HCT116 (cell line): Measurements from ENCODE around the gene TRPM5.

Experiments
- ELF1 ChIP-seq: IDR thresholded peaks from 2 replicates; pipeline ENCODE4 v1.6.1; 2012; ENCODE audit warnings: low read depth, borderline replicate concordance
- EZH2 ChIP-seq: fragments of 200-600 bp; sonication (generic); IDR thresholded peaks from 2 replicates; pipeline ENCODE4 v1.6.1; 2017; ENCODE audit warnings: antibody characterized with exemption, mixed run types
- MAX ChIP-seq: IDR thresholded peaks from 2 replicates; pipeline ENCODE4 v1.6.1; 2012
- POLR2A ChIP-seq: IDR thresholded peaks from 2 replicates; pipeline ENCODE4 v1.7.0; 2011; ENCODE audit warnings: borderline replicate concordance; ENCODE audit not compliant: insufficient read depth, insufficient read length; ENCODE audit errors: extremely low read depth
- RAD21 ChIP-seq: IDR thresholded peaks from 2 replicates; pipeline ENCODE4 v1.6.1; 2012; ENCODE audit warnings: low read depth, mild to moderate bottlenecking
- SIN3A ChIP-seq: IDR thresholded peaks from 2 replicates; pipeline ENCODE4 v1.6.1; 2012; ENCODE audit warnings: low read depth
- SP1 ChIP-seq: IDR thresholded peaks from 2 replicates; pipeline ENCODE4 v1.6.1; 2012; ENCODE audit warnings: low read depth
- SRF ChIP-seq: IDR thresholded peaks from 2 replicates; pipeline ENCODE4 v1.6.1; 2012; ENCODE audit warnings: low read depth
- TF ChIP-seq, protein P1 (sequence below): IDR thresholded peaks from 2 replicates; pipeline ENCODE4 v1.6.1; 2012; ENCODE audit warnings: low read depth
- TF ChIP-seq, protein P2 (sequence below), 3 experiments: fragments of 200-600 bp in 1 of 3; sonication (generic) in 1 of 3; IDR thresholded peaks in 2 of 3; conservative IDR thresholded peaks in 1 of 3; 2 replicates each; pipeline ENCODE4 v1.5.1; 2012 to 2017; ENCODE audit warnings: low read depth in 2 of 3, low read length in 2 of 3, antibody characterized with exemption in 1 of 3, borderline replicate concordance in 1 of 3, control low read depth in 1 of 3, mild to moderate bottlenecking in 1 of 3, mixed read lengths in 1 of 3, mixed run types in 1 of 3, moderate library complexity in 1 of 3; ENCODE audit not compliant: insufficient read depth in 1 of 3

DNA sequence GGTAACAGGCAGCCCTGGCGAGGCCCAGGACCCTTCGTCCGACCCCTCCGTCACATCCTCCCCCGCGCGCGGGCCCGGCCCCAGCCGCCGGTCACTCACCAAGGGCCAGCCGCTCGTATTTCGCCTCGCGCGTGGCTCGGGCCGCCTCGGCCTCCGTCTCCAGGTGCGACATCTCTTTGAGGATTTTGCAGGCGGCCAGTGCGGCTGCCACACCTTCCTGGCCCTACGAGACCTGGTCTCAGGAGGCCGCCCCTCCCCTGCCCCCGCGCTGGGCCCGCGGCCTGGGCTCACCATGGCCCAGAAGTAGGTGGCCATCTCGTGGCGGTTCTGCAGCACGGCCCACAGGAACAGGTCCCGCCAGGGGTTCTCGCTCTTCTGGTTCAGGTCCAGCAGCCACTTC, 29.7 kb downstream of the TRPM5 start:
- TF ChIP-seq, protein P1, sequence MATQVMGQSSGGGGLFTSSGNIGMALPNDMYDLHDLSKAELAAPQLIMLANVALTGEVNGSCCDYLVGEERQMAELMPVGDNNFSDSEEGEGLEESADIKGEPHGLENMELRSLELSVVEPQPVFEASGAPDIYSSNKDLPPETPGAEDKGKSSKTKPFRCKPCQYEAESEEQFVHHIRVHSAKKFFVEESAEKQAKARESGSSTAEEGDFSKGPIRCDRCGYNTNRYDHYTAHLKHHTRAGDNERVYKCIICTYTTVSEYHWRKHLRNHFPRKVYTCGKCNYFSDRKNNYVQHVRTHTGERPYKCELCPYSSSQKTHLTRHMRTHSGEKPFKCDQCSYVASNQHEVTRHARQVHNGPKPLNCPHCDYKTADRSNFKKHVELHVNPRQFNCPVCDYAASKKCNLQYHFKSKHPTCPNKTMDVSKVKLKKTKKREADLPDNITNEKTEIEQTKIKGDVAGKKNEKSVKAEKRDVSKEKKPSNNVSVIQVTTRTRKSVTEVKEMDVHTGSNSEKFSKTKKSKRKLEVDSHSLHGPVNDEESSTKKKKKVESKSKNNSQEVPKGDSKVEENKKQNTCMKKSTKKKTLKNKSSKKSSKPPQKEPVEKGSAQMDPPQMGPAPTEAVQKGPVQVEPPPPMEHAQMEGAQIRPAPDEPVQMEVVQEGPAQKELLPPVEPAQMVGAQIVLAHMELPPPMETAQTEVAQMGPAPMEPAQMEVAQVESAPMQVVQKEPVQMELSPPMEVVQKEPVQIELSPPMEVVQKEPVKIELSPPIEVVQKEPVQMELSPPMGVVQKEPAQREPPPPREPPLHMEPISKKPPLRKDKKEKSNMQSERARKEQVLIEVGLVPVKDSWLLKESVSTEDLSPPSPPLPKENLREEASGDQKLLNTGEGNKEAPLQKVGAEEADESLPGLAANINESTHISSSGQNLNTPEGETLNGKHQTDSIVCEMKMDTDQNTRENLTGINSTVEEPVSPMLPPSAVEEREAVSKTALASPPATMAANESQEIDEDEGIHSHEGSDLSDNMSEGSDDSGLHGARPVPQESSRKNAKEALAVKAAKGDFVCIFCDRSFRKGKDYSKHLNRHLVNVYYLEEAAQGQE, result no peak
- TF ChIP-seq POLR2A, result no peak
- TF ChIP-seq, protein P2, sequence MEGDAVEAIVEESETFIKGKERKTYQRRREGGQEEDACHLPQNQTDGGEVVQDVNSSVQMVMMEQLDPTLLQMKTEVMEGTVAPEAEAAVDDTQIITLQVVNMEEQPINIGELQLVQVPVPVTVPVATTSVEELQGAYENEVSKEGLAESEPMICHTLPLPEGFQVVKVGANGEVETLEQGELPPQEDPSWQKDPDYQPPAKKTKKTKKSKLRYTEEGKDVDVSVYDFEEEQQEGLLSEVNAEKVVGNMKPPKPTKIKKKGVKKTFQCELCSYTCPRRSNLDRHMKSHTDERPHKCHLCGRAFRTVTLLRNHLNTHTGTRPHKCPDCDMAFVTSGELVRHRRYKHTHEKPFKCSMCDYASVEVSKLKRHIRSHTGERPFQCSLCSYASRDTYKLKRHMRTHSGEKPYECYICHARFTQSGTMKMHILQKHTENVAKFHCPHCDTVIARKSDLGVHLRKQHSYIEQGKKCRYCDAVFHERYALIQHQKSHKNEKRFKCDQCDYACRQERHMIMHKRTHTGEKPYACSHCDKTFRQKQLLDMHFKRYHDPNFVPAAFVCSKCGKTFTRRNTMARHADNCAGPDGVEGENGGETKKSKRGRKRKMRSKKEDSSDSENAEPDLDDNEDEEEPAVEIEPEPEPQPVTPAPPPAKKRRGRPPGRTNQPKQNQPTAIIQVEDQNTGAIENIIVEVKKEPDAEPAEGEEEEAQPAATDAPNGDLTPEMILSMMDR (IDR thresholded peaks at IDR 0.05 in 2 of 3, conservative IDR thresholded peaks at IDR 0.05 in 1 of 3; ENCODE audit: borderline replicate concordance in 1 of 3, insufficient read depth in 1 of 3, low read depth in 2 of 3, low read length in 2 of 3), result no peak
- no peak for TF ChIP-seq SRF
- TF ChIP-seq EZH2, result no peak
- no peak for TF ChIP-seq RAD21
- TF ChIP-seq ELF1, result no peak
- TF ChIP-seq SIN3A, result no peak
- no peak for TF ChIP-seq MAX
- no peak for TF ChIP-seq SP1
